GM12878 (cell line): Measurements from ENCODE around the gene SMIM14. TPM values are rescaled to one million over a fixed set of nuclear protein-coding genes. Genes with fewer than 3 reads are reported as not detected.
"Not testable (repeated sequence)": the region's sequence is repeated elsewhere in the genome, so short reads cannot be mapped to it uniquely, and the experiment has no call there.

Source experiments
- ATAC-seq: fragments of 200-7000 bp; cut with Tn5 transposase; 3 replicates; pipeline ENCODE4 v1.9.1; 2020; ENCODE audit warnings: mild to moderate bottlenecking, moderate library complexity
- BruUV-seq: library from RNA; stranded (reverse); fragments of 400-500 nt; replicated peaks from 2 replicates; lab custom pipeline; 2021; lab: Mats Ljungman, UMichigan
- CTCF ChIA-PET: fragments of 300-600 bp; sonication (Branson Sonifier 250); formaldehyde crosslinking; extraction: SDS; loops from one replicate; lab custom pipeline; 2021; ENCODE audit warnings: inconsistent platforms; lab: Yijun Ruan, JAX
- POLR2A ChIA-PET: fragments of 350-600 bp; formaldehyde crosslinking; extraction: SDS; loops from one replicate; lab custom pipeline; 2021; ENCODE audit warnings: inconsistent platforms; lab: Charles Lee
- RAD21 ChIA-PET: fragments of 300-600 bp; sonication (Branson Sonifier 250); formaldehyde crosslinking; loops from one replicate; lab custom pipeline; 2023; ENCODE audit warnings: antibody characterized with exemption; ENCODE audit not compliant: unreplicated experiment; lab: Charles Lee
- SMC1A ChIA-PET: fragments of 300-600 bp; sonication (Branson Sonifier 250); formaldehyde crosslinking; loops from one replicate; lab custom pipeline; 2023; ENCODE audit not compliant: unreplicated experiment, uncharacterized antibody; lab: Charles Lee
- DNase-seq: peaks from one replicate; pipeline ENCODE4 v3.0.0-alpha.2; 2011; ENCODE audit warnings: low read depth, low spot score
- FAIRE-seq: peaks from 3 replicates; lab custom pipeline; 2011; peaks lifted over from hg19 to GRCh38; lab: Jason Lieb, UNC
- H2AFZ ChIP-seq: 2 replicates; pipeline ENCODE4 v1.6.0; 2011; ENCODE audit warnings: low read depth, low read length, control low read depth; ENCODE audit not compliant: control insufficient read depth
- H3K27ac ChIP-seq: 2 replicates; pipeline ENCODE4 v1.5.1; 2011; ENCODE audit warnings: control low read depth; ENCODE audit not compliant: control insufficient read depth, insufficient read depth
- H3K27me3 ChIP-seq, 2 experiments: replicated peaks in 1 of 2; 2 replicates each; pipeline versions ENCODE4 v1.6.0 to v1.6.1; 2011; ENCODE audit warnings: low read length in 1 of 2; ENCODE audit not compliant: control insufficient read depth in 2 of 2, insufficient read depth in 2 of 2
- H3K36me3 ChIP-seq, 2 experiments: 2 replicates each; pipeline ENCODE4 v1.5.1; 2011; ENCODE audit warnings: low read length in 1 of 2; ENCODE audit not compliant: control insufficient read depth in 2 of 2, insufficient read depth in 2 of 2
- H3K4me1 ChIP-seq: 2 replicates; pipeline ENCODE4 v1.6.1; 2011; ENCODE audit warnings: mild to moderate bottlenecking, low read length, moderate library complexity, mixed read lengths; ENCODE audit not compliant: control insufficient read depth, insufficient read depth
- H3K4me2 ChIP-seq: 2 replicates; pipeline ENCODE4 v1.6.0; 2011; ENCODE audit warnings: control low read depth; ENCODE audit not compliant: control insufficient read depth, insufficient read depth
- H3K4me3 ChIP-seq: fragments of 200-600 bp; sonication (generic); 2 replicates; pipeline ENCODE4 v1.5.1; 2016
- H3K79me2 ChIP-seq: 2 replicates; pipeline ENCODE4 v1.6.0; 2011; ENCODE audit warnings: low read length; ENCODE audit not compliant: control insufficient read depth, insufficient read depth
- H3K9ac ChIP-seq: 2 replicates; pipeline ENCODE4 v1.8.0; 2011; ENCODE audit warnings: low read length, control low read depth, mixed read lengths; ENCODE audit not compliant: control insufficient read depth, insufficient read depth
- H3K9me3 ChIP-seq: replicated peaks from 3 replicates; pipeline ENCODE4 v1.5.1; 2011; ENCODE audit warnings: mild to moderate bottlenecking, low read length; ENCODE audit not compliant: control insufficient read depth, insufficient read depth
- H4K20me1 ChIP-seq: 2 replicates; pipeline ENCODE4 v1.6.0; 2011; ENCODE audit not compliant: control insufficient read depth, insufficient read depth
- SP1 ChIP-seq: IDR thresholded peaks from one replicate; pipeline ENCODE4 v1.6.1; 2011; ENCODE audit warnings: low read depth, low read length
- WGBS: methylation state at CpG from one replicate; pipeline ENCODE4 v1.1.6; 2016; ENCODE audit warnings: low lambda C conversion rate; ENCODE audit not compliant: insufficient replicate concordance, insufficient coverage; ENCODE audit errors: missing lambda C conversion rate; 5-methylcytosine and 5-hydroxymethylcytosine counted together
- in situ Hi-C: fragments of 300-500 bp; cut with MboI; formaldehyde crosslinking; loops from 9 replicates; pipeline ENCODE4 v1.14.3; 2018; ENCODE audit warnings: mixed read lengths
- intact Hi-C: fragments of 100-400 bp; cut with micrococcal nuclease; formaldehyde crosslinking; loops from one replicate; pipeline ENCODE4 v1.14.2; 2022; ENCODE audit not compliant: unreplicated experiment
- polyA plus RNA-seq, 11 experiments: library from polyadenylated mRNA; depleted of rRNA in 4 of 11; unstranded in 6 of 11; stranded (reverse) in 5 of 11; fragments of >200 nt; fragmentation: Nextera tagmentation in 4 of 11; fragmentation: Illumina TruSeq in 1 of 11; extraction: Ambion mirVana in 4 of 11; extraction: Trizol in 1 of 11; gene quantifications; 1 replicate in 1 of 11; 2 replicates in 10 of 11; pipeline versions ENCODE4 v1.2.1 to v1.2.3, GENCODE V29; 2011 to 2016; ENCODE audit warnings: inconsistent platforms in 2 of 11, missing spikeins in 2 of 11, low read depth in 1 of 11
- total RNA-seq, 4 experiments: library from RNA; depleted of rRNA in 3 of 4; stranded (reverse); fragments of >200 nt in 3 of 4; fragmentation: Illumina TruSeq in 1 of 4; extraction: Trizol in 1 of 4; gene quantifications; 2 replicates each; pipeline versions ENCODE4 v1.2.1 to v1.2.3, GENCODE V29; 2013 to 2021

Gene SMIM14
- total and polyA plus RNA-seq, 10 of the 15 experiments (the other 5 are each of a cell fraction or from before 2014, with no cell fraction given) = 125 to 671 (median 188) TPM

GRCh38 chr4:39544580-39545315, 93.9 kb downstream of the SMIM14 start:
- ChIA-PET POLR2A (no interaction called here), RAD21 (no interaction called here), SMC1A (no interaction called here), CTCF (no interaction called here)
- Histone ChIP-seq H3K9me3 (no peaks in the 10 kb centered on the region), H3K4me3 (no peak overlapping the region), H4K20me1 (no peaks in the 10 kb centered on the region), H3K4me1 (no peaks in the 10 kb centered on the region), H2AFZ (no peak overlapping the region), H3K79me2 (no peaks in the 10 kb centered on the region), H3K27ac (no peak overlapping the region), H3K36me3 (peaks cover 0 to 3% of the 10 kb centered on the region in 2 experiments; a peak in 1 of 4 replicates), H3K9ac (no peak overlapping the region), H3K27me3 (no peaks in the 10 kb centered on the region), H3K4me2 (no peak overlapping the region)
- in situ Hi-C loops = no loop called here
- TF ChIP-seq SP1 = no peak
- ATAC-seq (no peak), FAIRE-seq (no peak), DNase-seq (no peak)
- BruUV-seq = no TSS peak
- WGBS = 100% methylated on average over 1 of the region's 1 CpG
- intact Hi-C loops = no loop called here

- H3K36me3 ChIP-seq, H3K4me1 ChIP-seq, SMC1A ChIA-PET, FAIRE-seq, BruUV-seq, RAD21 ChIA-PET, in situ Hi-C loops, CTCF ChIA-PET, DNase-seq, H3K79me2 ChIP-seq, H3K4me2 ChIP-seq, H2AFZ ChIP-seq, H3K9ac ChIP-seq, H4K20me1 ChIP-seq, POLR2A ChIA-PET, H3K9me3 ChIP-seq, ATAC-seq, H3K4me3 ChIP-seq, intact Hi-C loops, H3K27ac ChIP-seq, H3K27me3 ChIP-seq: not testable (repeated sequence)
- 97% methylated on average over 4 of the region's 4 CpGs for WGBS
Observed at GRCh38 chr4:39544080-39544479, 94.6 kb downstream of the SMIM14 start.
